Measurements from ENCODE around the gene CAPN11. TPM values are rescaled to one million over a fixed set of nuclear protein-coding genes. Genes with fewer than 3 reads are reported as not detected.

The CAPN11 gene
- total RNA-seq, 2 experiments from 2014 or later, result not detected

GRCh38 chr6:44233567-44234100 is 75.0 kb downstream of the CAPN11 start:
- Histone ChIP-seq H3K9me2 (ENCODE audit: insufficient read depth, low read length) (no peaks in the 10 kb centered on the region), H3K36me3 (ENCODE audit: insufficient read depth, low read length) (peaks cover 72% of the 10 kb centered on the region), H3K4me2 (ENCODE audit: low read length) (no peak overlapping the region), H3K79me2 (ENCODE audit: insufficient read depth, low read depth, low read length) (no peaks in the 10 kb centered on the region), H4K20me1 (ENCODE audit: insufficient read depth, low read length) (no peaks in the 10 kb centered on the region), H3K27ac (ENCODE audit: low read depth, low read length, poor library complexity, severe bottlenecking) (peak overlapping the region; percentile 25), H2AFZ (ENCODE audit: low read length) (no peak overlapping the region), H3K9me3 (ENCODE audit: low read length) (no peaks in the 10 kb centered on the region), H3K4me1 (ENCODE audit: insufficient read depth, low read length, poor library complexity, severe bottlenecking) (peaks cover 24% of the 10 kb centered on the region), H3K4me3 (ENCODE audit: low read depth, low read length, poor library complexity, severe bottlenecking) (no peak overlapping the region)
- intact Hi-C loops (cut with micrococcal nuclease; ENCODE audit: unreplicated experiment), result loop anchor here (1.0 to 2.0 kb wide), 2 partner anchors 13 to 61 kb away; no protein-coding TSS in a partner anchor
- BruUV-seq (replicated peaks), result no TSS peak
- ChIA-PET CTCF (ENCODE audit: unreplicated experiment) (interaction anchor here (1.0 to 2.6 kb wide), 3 partner anchors 9 to 64 kb away, joined by 3 to 15 read pairs (median 3); partner anchors contain the start of gene SLC29A1), POLR2A (interaction anchor here (0.8 to 2.8 kb wide), 3 partner anchors 9 to 29 kb away, joined by 3 to 15 read pairs (median 3); partner anchors contain the start of genes HSP90AB1 and SLC29A1)
- DNase-seq (ENCODE audit: low spot score), result no peak
- TF ChIP-seq, protein P1, sequence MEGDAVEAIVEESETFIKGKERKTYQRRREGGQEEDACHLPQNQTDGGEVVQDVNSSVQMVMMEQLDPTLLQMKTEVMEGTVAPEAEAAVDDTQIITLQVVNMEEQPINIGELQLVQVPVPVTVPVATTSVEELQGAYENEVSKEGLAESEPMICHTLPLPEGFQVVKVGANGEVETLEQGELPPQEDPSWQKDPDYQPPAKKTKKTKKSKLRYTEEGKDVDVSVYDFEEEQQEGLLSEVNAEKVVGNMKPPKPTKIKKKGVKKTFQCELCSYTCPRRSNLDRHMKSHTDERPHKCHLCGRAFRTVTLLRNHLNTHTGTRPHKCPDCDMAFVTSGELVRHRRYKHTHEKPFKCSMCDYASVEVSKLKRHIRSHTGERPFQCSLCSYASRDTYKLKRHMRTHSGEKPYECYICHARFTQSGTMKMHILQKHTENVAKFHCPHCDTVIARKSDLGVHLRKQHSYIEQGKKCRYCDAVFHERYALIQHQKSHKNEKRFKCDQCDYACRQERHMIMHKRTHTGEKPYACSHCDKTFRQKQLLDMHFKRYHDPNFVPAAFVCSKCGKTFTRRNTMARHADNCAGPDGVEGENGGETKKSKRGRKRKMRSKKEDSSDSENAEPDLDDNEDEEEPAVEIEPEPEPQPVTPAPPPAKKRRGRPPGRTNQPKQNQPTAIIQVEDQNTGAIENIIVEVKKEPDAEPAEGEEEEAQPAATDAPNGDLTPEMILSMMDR (conservative IDR thresholded peaks at IDR 0.05; ENCODE audit: low read length), result no peak
- no peak for TF ChIP-seq EZH2phosphoT487 (IDR thresholded peaks at IDR 0.05; ENCODE audit: borderline replicate concordance, low read depth, low read length)

Small RNA genes lying within 50 kb of the gene (small RNA-seq; reads per million reads assigned to genes)
- gene RN7SL811P, result not detected

Other genes with a start within 250 kb of the CAPN11 start
- gene MRPL14, start 31.4 kb upstream of the CAPN11 start, total RNA-seq (2014; rRNA removed; shearing (Covaris generic)), result 87.2 and 97.8 TPM in 2 replicates
- gene MRPL14, start 31.4 kb upstream of the CAPN11 start, total RNA-seq (2022), result 42.8 and 51.3 TPM in 2 replicates
- 3.7 and 5.4 TPM in 2 replicates for gene TMEM63B, start 31.3 kb upstream of the CAPN11 start, total RNA-seq (2014; rRNA removed; shearing (Covaris generic))
- gene TMEM63B, start 31.3 kb upstream of the CAPN11 start, total RNA-seq (2022), result 10.0 and 10.2 TPM in 2 replicates
- not detected in 2 replicates for gene MYMX, start 58.1 kb downstream of the CAPN11 start, total RNA-seq (2014; rRNA removed; shearing (Covaris generic))
- gene MYMX, start 58.1 kb downstream of the CAPN11 start, total RNA-seq (2022), result not detected in 2 replicates
- 51.5 and 52.6 TPM in 2 replicates for gene SLC29A1, start 64.8 kb downstream of the CAPN11 start, total RNA-seq (2014; rRNA removed; shearing (Covaris generic))
- gene SLC29A1, start 64.8 kb downstream of the CAPN11 start, total RNA-seq (2022), result 54.1 and 64.6 TPM in 2 replicates
- gene HSP90AB1, start 88.3 kb downstream of the CAPN11 start, total RNA-seq (2014; rRNA removed; shearing (Covaris generic)), result 911 and 1,004 TPM in 2 replicates
- gene HSP90AB1, start 88.3 kb downstream of the CAPN11 start, total RNA-seq (2022), result 1,055 and 1,282 TPM in 2 replicates
- gene SLC35B2, start 98.7 kb downstream of the CAPN11 start, total RNA-seq (2014; rRNA removed; shearing (Covaris generic)), result 10.1 and 13.9 TPM in 2 replicates
- gene SLC35B2, start 98.7 kb downstream of the CAPN11 start, total RNA-seq (2022), result 15.3 and 16.5 TPM in 2 replicates
- 27.5 and 43.1 TPM in 2 replicates for gene NFKBIE, start 106.7 kb downstream of the CAPN11 start, total RNA-seq (2014; rRNA removed; shearing (Covaris generic))
- 22.4 and 24.8 TPM in 2 replicates for gene NFKBIE, start 106.7 kb downstream of the CAPN11 start, total RNA-seq (2022)
- gene TMEM151B, start 111.6 kb downstream of the CAPN11 start, total RNA-seq (2014; rRNA removed; shearing (Covaris generic)), result not detected in 2 replicates
- gene TMEM151B, start 111.6 kb downstream of the CAPN11 start, total RNA-seq (2022), result 0.07 and 0.15 TPM in 2 replicates
- gene AARS2, start 154.5 kb downstream of the CAPN11 start, total RNA-seq (2014; rRNA removed; shearing (Covaris generic)), result 22.0 and 22.7 TPM in 2 replicates
- gene AARS2, start 154.5 kb downstream of the CAPN11 start, total RNA-seq (2022), result 20.7 and 22.4 TPM in 2 replicates
- not detected in 2 replicates for gene SPATS1, start 183.8 kb downstream of the CAPN11 start, total RNA-seq (2014; rRNA removed; shearing (Covaris generic))
- gene SPATS1, start 183.8 kb downstream of the CAPN11 start, total RNA-seq (2022), result not detected in 2 replicates
- 21.5 and 22.5 TPM in 2 replicates for gene CDC5L, start 228.9 kb downstream of the CAPN11 start, total RNA-seq (2014; rRNA removed; shearing (Covaris generic))
- 23.4 and 24.0 TPM in 2 replicates for gene CDC5L, start 228.9 kb downstream of the CAPN11 start, total RNA-seq (2022)

All from OCI-LY7 (cell line).